WERI-Rb-1 (cell line): Measurements from ENCODE around the gene ZCCHC24.

ENCODE experiments used
- DNase-seq: peaks from one replicate; pipeline ENCODE4 v3.0.0-alpha.2; 2020
- H3K27ac ChIP-seq: fragments of 250-450 bp; sonication (Bioruptor Pico); 2 replicates; pipeline ENCODE4 v1.5.1; 2020; ENCODE audit warnings: mild to moderate bottlenecking, moderate library complexity
- H3K27me3 ChIP-seq: fragments of 250-450 bp; sonication (Bioruptor Pico); 2 replicates; pipeline ENCODE4 v1.5.1; 2021; ENCODE audit warnings: mild to moderate bottlenecking, low read depth, moderate library complexity; ENCODE audit not compliant: insufficient read depth, severe bottlenecking
- H3K36me3 ChIP-seq: fragments of 250-450 bp; sonication (Bioruptor Pico); 2 replicates; pipeline ENCODE4 v1.5.1; 2020; ENCODE audit warnings: mild to moderate bottlenecking, moderate library complexity
- H3K4me3 ChIP-seq: 2 replicates; pipeline ENCODE4 v1.5.1; 2011; ENCODE audit warnings: low read depth, mild to moderate bottlenecking, control low read depth, low read length
- H3K9me3 ChIP-seq: fragments of 250-450 bp; sonication (Bioruptor Pico); 2 replicates; pipeline ENCODE4 v1.5.1; 2021; ENCODE audit warnings: mild to moderate bottlenecking, moderate library complexity; ENCODE audit not compliant: severe bottlenecking
- CTCF ChIP-seq: IDR thresholded peaks from 2 replicates; pipeline ENCODE4 v1.5.1; 2011; ENCODE audit warnings: low read depth, mild to moderate bottlenecking, control low read depth, inconsistent platforms, low read length

ZCCHC24 gene

GRCh38 chr10:79413196-79413595 is 32.2 kb downstream of the ZCCHC24 start:
- DNase-seq: peak; percentile 61
- Histone ChIP-seq H3K4me3 (no peak overlapping the region), H3K36me3 (no peaks in the 10 kb centered on the region), H3K27ac (no peak overlapping the region), H3K27me3 (no peaks in the 10 kb centered on the region), H3K9me3 (no peaks in the 10 kb centered on the region)
- no peak for TF ChIP-seq CTCF

- no peaks in the 10 kb centered on the region for H3K36me3 ChIP-seq
- H3K4me3 ChIP-seq: no peak overlapping the region
- H3K27me3 ChIP-seq: no peaks in the 10 kb centered on the region
- H3K27ac ChIP-seq: no peak overlapping the region
- no peak for DNase-seq
- TF ChIP-seq CTCF: no peak
- no peaks in the 10 kb centered on the region for H3K9me3 ChIP-seq
These were observed 32.9 kb downstream of the ZCCHC24 start for GRCh38 chr10:79412516-79412915.

- Histone ChIP-seq H3K4me3 (no peak overlapping the region), H3K27me3 (no peaks in the 10 kb centered on the region), H3K36me3 (no peaks in the 10 kb centered on the region), H3K9me3 (no peaks in the 10 kb centered on the region), H3K27ac (no peak overlapping the region)
- no peak for DNase-seq
- TF ChIP-seq CTCF: no peak
These were observed 33.6 kb downstream of the ZCCHC24 start for GRCh38 chr10:79411546-79412495.

- Histone ChIP-seq H3K27ac (no peak overlapping the region), H3K36me3 (no peaks in the 10 kb centered on the region), H3K4me3 (no peak overlapping the region), H3K9me3 (no peaks in the 10 kb centered on the region), H3K27me3 (no peaks in the 10 kb centered on the region)
- DNase-seq: no peak
- no peak for TF ChIP-seq CTCF
These were observed 34.9 kb downstream of the ZCCHC24 start for GRCh38 chr10:79410315-79411094.

- no peak for DNase-seq
- Histone ChIP-seq H3K9me3 (no peaks in the 10 kb centered on the region), H3K27ac (no peak overlapping the region), H3K27me3 (no peaks in the 10 kb centered on the region), H3K36me3 (no peaks in the 10 kb centered on the region), H3K4me3 (no peak overlapping the region)
- no peak for TF ChIP-seq CTCF
These were observed 35.7 kb downstream of the ZCCHC24 start for GRCh38 chr10:79409726-79410085.
